Osteocyte (in vitro differentiated cells): ENCODE measurements around the gene TBXAS1. TPM values are rescaled to one million over a fixed set of nuclear protein-coding genes. Genes with fewer than 3 reads are reported as not detected.
A peak's percentile ranks its signal among the peaks of the same experiment; 100 is the strongest.

Experiments used
- DNase-seq: peaks from one replicate; pipeline ENCODE4 v3.0.0; 2021; ENCODE audit warnings: mixed read lengths; ENCODE audit not compliant: unreplicated experiment; ENCODE audit errors: extremely low spot score
- H3K27ac Mint-ChIP-seq: one replicate; pipeline ENCODE4 v1.8.0; 2021; ENCODE audit warnings: mild to moderate bottlenecking, mixed read lengths; ENCODE audit not compliant: unreplicated experiment
- H3K27me3 Mint-ChIP-seq: one replicate; pipeline ENCODE4 v1.8.0; 2021; ENCODE audit warnings: mixed read lengths; ENCODE audit not compliant: unreplicated experiment
- H3K36me3 Mint-ChIP-seq: one replicate; pipeline ENCODE4 v1.8.0; 2021; ENCODE audit warnings: mixed read lengths; ENCODE audit not compliant: unreplicated experiment
- H3K4me1 Mint-ChIP-seq: one replicate; pipeline ENCODE4 v1.8.0; 2021; ENCODE audit warnings: mixed read lengths; ENCODE audit not compliant: unreplicated experiment
- H3K4me3 Mint-ChIP-seq: one replicate; pipeline ENCODE4 v1.8.0; 2021; ENCODE audit warnings: mild to moderate bottlenecking, moderate library complexity, mixed read lengths; ENCODE audit not compliant: unreplicated experiment
- H3K9me3 Mint-ChIP-seq: one replicate; pipeline ENCODE4 v1.8.0; 2021; ENCODE audit warnings: mixed read lengths; ENCODE audit not compliant: unreplicated experiment
- CTCF ChIP-seq: fragments of 200-600 bp; sonication (generic); IDR thresholded peaks from 2 replicates; pipeline ENCODE4 v1.5.0; 2021; ENCODE audit warnings: antibody characterized with exemption, mild to moderate bottlenecking, moderate library complexity
- total RNA-seq: library from RNA; stranded (reverse); gene quantifications from 2 replicates; pipeline ENCODE4 v1.2.1, GENCODE V29; 2021

The TBXAS1 gene
- total RNA-seq, 1 donor from 2014 or later: 3.5 TPM

- no peak for TF ChIP-seq CTCF
- no peaks in the 10 kb centered on the region for H3K9me3 Mint-ChIP-seq
- H3K4me3 Mint-ChIP-seq: no peak overlapping the region
- H3K27ac Mint-ChIP-seq: no peak overlapping the region
- DNase-seq: no peak
- peaks cover 1% of the 10 kb centered on the region for H3K36me3 Mint-ChIP-seq
- peaks cover 2% of the 10 kb centered on the region for H3K27me3 Mint-ChIP-seq
- H3K4me1 Mint-ChIP-seq: peaks cover 22% of the 10 kb centered on the region
These were observed 190.1 kb downstream of the TBXAS1 start for GRCh38 chr7:140019172-140019571.

GRCh38 chr7:140019606-140020005, 190.5 kb downstream of the TBXAS1 start:
- peaks cover 22% of the 10 kb centered on the region for H3K4me1 Mint-ChIP-seq
- H3K36me3 Mint-ChIP-seq: peaks cover 5% of the 10 kb centered on the region
- H3K9me3 Mint-ChIP-seq: no peaks in the 10 kb centered on the region
- no peak for DNase-seq
- no peak for TF ChIP-seq CTCF
- no peaks in the 10 kb centered on the region for H3K27me3 Mint-ChIP-seq
- no peak overlapping the region for H3K4me3 Mint-ChIP-seq
- H3K27ac Mint-ChIP-seq: no peak overlapping the region

- H3K9me3 Mint-ChIP-seq: no peaks in the 10 kb centered on the region
- H3K27me3 Mint-ChIP-seq: no peaks in the 10 kb centered on the region
- no peak for DNase-seq
- no peak overlapping the region for H3K27ac Mint-ChIP-seq
- peaks cover 7% of the 10 kb centered on the region for H3K36me3 Mint-ChIP-seq
- TF ChIP-seq CTCF: no peak
- H3K4me3 Mint-ChIP-seq: no peak overlapping the region
- peaks cover 22% of the 10 kb centered on the region for H3K4me1 Mint-ChIP-seq
These were observed 192.5 kb downstream of the TBXAS1 start for GRCh38 chr7:140021603-140022002.

DNA sequence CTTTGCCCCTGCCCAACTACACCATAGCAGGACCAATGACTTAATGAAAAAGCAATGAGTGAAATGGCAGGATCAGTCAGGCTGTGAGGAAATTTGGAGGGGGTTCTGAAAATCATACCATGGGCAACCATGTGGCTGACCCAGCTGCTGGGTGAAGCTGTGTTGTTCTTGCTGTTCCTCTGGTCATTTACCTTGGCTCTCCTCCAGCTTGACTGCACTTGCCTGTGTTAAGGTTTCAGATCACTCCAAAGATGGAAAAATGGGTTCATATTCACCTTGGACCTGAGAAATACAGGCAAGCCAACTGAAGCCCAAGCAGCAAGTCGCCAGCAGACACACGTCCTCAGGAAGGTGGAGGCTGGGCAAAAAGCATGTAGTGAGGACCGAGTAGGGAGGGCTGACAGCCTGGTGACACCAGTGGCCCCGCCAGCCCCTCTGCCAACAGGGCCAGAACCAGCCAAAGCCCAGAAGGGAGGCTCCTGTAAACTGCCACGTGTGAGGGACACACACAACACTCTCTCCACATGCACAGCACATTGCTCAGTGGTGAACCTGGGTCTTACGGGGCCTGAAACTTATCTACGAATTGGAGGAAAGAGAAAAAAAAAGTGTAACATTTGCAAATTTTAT, 193.6 kb downstream of the TBXAS1 start:
- Mint-ChIP-seq H3K36me3 (peaks cover 13% of the 10 kb centered on the region), H3K4me3 (no peak overlapping the region), H3K9me3 (no peaks in the 10 kb centered on the region), H3K27me3 (no peaks in the 10 kb centered on the region), H3K4me1 (peaks cover 22% of the 10 kb centered on the region), H3K27ac (peak overlapping the region; percentile 35)
- no peak for TF ChIP-seq CTCF
- DNase-seq: no peak

DNA sequence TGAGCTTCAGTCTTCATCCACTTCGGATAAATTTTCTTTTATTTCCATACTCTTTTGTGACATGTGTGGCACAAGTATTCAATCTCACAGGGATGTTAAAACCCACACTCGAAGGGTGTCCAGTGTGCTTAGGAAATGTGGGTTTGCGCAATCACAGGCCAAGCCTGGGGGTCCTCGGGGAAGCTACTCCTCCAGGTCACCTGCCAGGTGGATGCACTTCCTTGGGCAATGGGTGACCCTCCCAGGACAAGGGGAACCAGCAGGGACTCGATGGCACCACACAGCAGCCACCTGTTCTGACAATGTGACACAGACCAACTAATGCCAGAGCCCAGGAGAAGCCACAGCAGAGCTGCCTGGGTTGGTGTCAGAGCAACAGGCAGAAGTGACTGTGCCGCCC, 194.7 kb downstream of the TBXAS1 start:
- TF ChIP-seq CTCF: no peak
- Mint-ChIP-seq H3K4me3 (no peak overlapping the region), H3K4me1 (peaks cover 22% of the 10 kb centered on the region), H3K27me3 (no peaks in the 10 kb centered on the region), H3K27ac (no peak overlapping the region), H3K36me3 (peaks cover 13% of the 10 kb centered on the region), H3K9me3 (no peaks in the 10 kb centered on the region)
- DNase-seq: no peak
